GM10266 (cell line): ENCODE measurements around the gene ZNF418.
"Not testable (repeated sequence)": the region's sequence is repeated elsewhere in the genome, so short reads cannot be mapped to it uniquely, and the experiment has no call there.

Experiments used
- DNase-seq: peaks from one replicate; pipeline ENCODE4 v3.0.0; 2012; ENCODE audit errors: extremely low spot score
- CTCF ChIP-seq: IDR thresholded peaks from 2 replicates; pipeline ENCODE4 v1.5.1; 2012; ENCODE audit warnings: mild to moderate bottlenecking, low read depth; ENCODE audit not compliant: control insufficient read depth, insufficient read depth; ENCODE audit errors: missing control alignments

Gene ZNF418

GRCh38 chr19:57914531-57914930 lies 20.7 kb downstream of the ZNF418 start:
- no peak for TF ChIP-seq CTCF
- no peak for DNase-seq

- no peak for DNase-seq
- no peak for TF ChIP-seq CTCF
Observed at GRCh38 chr19:57907394-57907793, 27.8 kb downstream of the ZNF418 start.

DNA sequence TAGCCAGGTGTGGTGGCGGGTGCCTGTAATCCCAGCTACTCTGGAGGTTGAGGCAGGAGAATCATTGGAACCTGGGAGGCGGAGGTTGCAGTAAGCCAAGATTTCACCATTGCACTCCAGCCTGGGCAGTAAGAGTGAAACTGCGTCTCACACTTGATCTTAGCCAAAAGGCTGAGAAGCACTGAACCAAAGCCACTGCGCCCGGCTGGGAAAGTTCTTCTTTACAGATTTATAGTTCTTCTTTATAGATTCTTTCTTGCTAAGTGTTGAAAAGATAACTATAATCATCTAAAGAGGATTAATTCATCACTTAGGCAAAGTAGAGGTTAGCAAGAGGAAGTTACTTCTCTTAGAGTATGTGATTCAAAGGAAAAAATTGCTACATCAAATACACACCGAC lies 29.9 kb downstream of the ZNF418 start:
- no peak for DNase-seq
- no peak for TF ChIP-seq CTCF

DNA sequence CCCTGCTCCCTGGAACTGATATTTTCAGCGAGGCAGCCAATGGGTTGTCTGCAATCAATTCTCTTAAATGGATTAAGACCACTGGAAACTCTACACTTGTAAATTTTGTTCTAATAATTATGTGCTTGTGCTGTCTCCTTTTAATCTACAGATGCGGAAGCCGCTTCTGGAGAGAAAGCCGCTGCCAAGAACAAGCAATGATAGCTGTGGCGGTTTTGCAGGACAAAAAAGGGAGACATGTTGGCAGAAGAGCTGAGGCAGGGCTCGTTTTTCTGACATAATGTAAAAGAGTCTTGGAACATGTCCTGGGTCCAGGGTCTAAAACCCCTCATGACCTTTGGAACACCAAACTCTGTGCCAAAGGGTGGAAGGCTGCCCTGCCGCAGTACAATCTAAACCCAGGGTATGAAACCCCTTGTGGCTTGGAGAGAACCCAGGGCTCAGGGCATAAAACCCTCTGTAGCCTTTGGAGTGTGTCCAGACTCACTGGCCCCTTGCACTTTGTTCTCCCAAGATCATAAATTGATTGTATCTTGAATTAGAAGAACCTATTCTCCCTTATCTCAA lies 31.5 kb downstream of the ZNF418 start:
- DNase-seq, result no peak
- no peak for TF ChIP-seq CTCF

- no peak for TF ChIP-seq CTCF
- DNase-seq, result no peak
Observed at GRCh38 chr19:57900311-57900710, 34.9 kb downstream of the ZNF418 start.

DNA sequence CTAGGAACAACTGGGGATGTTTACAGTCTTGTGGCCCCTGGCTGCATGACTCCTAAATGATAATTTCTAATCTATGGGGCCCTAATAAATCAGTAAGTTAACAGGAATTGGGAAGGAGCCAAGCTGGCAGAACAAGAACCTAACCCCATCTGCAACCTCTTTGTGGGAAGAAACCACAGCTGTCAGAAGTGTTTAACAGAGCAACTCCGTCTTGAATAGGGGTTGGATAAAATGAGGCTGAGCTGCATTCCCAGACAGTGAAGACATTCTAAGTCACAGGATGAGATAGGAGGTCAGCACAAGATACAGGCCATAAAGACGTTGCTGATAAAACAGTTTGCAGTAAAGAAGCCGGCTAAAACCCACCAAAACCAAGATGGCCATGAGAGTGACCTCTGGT lies 44.5 kb downstream of the ZNF418 start:
- DNase-seq, result not testable (repeated sequence)

GRCh38 chr19:57888560-57889231 lies 46.5 kb downstream of the ZNF418 start, which contains the start of gene ZNF814:
Gene ZNF814, minus strand, starts transcription at chr19:57889037. Its CDS starts 235 bp downstream, at chr19:57888802.
- DNase-seq, result peak; percentile 53
- TF ChIP-seq CTCF, result peak; percentile 34

DNA sequence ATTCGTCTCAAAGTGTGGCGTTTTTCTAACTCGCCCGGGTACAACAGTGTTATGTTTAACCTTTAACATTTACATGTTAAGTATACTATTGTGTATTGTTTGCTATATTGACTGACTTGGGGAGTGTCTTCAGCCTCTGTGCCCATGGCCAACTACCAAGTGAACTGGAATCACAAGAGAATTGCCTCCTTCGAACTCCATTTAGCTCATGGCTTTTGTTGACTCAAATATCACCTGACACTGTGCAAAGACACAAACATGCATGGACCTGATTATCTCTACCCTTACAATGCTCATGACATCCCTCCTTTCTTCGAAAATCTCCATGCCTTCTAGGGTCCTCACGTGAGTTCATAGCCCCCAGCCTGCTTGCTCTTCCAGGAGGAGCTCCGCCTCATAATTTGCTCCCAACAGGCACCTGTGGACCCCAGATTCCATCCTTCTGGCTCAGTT lies 47.1 kb downstream of the ZNF418 start:
- no peak for TF ChIP-seq CTCF
- DNase-seq, result no peak
